ENCODE results near the gene BPIFB3. TPM values are rescaled to one million over a fixed set of nuclear protein-coding genes. Genes with fewer than 3 reads are reported as not detected.
A peak's percentile ranks its signal among the peaks of the same experiment; 100 is the strongest.

BPIFB3 gene
- total and polyA plus RNA-seq, 2 of the 13 experiments (the other 11 are each of a cell fraction or from before 2014, with no cell fraction given) = 0.09 TPM; not detected in 1

DNA sequence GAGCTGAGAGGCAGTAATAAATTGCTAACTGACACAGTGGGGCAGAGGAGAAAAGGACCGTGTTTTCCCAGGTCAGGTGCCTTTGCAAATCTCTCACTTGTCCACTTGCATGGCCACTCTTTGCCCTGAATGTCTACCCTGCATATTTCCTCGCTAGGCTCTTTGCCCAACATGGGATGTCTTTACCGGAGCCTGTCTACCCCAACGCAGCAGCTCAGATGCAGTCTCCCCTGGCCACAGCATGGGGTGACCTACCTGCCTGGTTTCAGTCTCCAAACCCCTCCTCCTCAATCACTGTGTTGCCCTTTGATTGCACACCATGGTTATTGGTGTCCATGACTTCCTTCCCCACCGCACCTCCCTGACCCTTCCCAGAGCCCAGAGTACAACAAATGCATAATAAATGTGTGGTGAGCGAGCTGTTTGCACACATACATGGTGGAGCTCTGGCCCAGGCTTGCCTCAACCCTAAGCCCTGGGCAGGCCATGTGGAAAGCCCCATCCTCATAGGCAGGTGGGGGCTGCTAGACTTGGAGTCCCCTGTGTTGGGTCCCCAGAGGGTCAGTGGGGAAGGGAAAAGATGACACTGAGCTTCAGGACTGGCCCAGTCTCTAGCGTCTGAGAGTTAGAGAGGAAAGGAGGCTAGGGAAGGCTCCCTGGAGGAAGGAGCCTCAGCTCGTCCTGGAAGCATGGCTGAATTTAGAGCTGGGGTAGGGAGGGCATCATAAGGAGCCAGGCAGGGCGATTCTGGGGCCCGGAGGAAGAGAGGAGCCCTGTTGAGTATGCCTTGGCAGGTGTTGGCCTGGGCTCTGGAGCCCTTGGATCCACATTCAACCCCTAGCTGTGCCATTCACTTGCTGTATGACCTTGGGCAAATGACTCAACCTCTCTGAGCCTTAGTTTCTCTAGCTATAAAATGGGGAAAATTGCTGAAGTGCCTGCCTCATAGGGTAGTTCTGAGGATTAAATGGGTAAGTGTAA, 26.6 kb upstream of the BPIFB3 start (continued):
- TF ChIP-seq, protein P1, sequence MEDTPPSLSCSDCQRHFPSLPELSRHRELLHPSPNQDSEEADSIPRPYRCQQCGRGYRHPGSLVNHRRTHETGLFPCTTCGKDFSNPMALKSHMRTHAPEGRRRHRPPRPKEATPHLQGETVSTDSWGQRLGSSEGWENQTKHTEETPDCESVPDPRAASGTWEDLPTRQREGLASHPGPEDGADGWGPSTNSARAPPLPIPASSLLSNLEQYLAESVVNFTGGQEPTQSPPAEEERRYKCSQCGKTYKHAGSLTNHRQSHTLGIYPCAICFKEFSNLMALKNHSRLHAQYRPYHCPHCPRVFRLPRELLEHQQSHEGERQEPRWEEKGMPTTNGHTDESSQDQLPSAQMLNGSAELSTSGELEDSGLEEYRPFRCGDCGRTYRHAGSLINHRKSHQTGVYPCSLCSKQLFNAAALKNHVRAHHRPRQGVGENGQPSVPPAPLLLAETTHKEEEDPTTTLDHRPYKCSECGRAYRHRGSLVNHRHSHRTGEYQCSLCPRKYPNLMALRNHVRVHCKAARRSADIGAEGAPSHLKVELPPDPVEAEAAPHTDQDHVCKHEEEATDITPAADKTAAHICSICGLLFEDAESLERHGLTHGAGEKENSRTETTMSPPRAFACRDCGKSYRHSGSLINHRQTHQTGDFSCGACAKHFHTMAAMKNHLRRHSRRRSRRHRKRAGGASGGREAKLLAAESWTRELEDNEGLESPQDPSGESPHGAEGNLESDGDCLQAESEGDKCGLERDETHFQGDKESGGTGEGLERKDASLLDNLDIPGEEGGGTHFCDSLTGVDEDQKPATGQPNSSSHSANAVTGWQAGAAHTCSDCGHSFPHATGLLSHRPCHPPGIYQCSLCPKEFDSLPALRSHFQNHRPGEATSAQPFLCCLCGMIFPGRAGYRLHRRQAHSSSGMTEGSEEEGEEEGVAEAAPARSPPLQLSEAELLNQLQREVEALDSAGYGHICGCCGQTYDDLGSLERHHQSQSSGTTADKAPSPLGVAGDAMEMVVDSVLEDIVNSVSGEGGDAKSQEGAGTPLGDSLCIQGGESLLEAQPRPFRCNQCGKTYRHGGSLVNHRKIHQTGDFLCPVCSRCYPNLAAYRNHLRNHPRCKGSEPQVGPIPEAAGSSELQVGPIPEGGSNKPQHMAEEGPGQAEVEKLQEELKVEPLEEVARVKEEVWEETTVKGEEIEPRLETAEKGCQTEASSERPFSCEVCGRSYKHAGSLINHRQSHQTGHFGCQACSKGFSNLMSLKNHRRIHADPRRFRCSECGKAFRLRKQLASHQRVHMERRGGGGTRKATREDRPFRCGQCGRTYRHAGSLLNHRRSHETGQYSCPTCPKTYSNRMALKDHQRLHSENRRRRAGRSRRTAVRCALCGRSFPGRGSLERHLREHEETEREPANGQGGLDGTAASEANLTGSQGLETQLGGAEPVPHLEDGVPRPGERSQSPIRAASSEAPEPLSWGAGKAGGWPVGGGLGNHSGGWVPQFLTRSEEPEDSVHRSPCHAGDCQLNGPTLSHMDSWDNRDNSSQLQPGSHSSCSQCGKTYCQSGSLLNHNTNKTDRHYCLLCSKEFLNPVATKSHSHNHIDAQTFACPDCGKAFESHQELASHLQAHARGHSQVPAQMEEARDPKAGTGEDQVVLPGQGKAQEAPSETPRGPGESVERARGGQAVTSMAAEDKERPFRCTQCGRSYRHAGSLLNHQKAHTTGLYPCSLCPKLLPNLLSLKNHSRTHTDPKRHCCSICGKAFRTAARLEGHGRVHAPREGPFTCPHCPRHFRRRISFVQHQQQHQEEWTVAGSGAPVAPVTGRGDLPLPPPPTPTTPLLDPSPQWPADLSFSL (CRISPR knock-in tag; IDR thresholded peaks at IDR 0.05) = 0 out of 2 replicates have a peak, but pooled peaks have one; percentile 30
- TF ChIP-seq ZNF260 (CRISPR knock-in tag; IDR thresholded peaks at IDR 0.05; ENCODE audit: borderline replicate concordance, low read depth) = no peak
- no peak for TF ChIP-seq EHMT2 (IDR thresholded peaks at IDR 0.05; ENCODE audit: borderline replicate concordance, low read depth, low read length)
- TF ChIP-seq PCBP1 (IDR thresholded peaks at IDR 0.05; ENCODE audit: borderline replicate concordance, low read depth, low read length) = no peak
- peak; percentile 41; the same call in 1 of the 2 replicates for TF ChIP-seq MYC (CRISPR knock-in tag; IDR thresholded peaks at IDR 0.05; ENCODE audit: borderline replicate concordance)
- TF ChIP-seq FOXC1 (CRISPR knock-in tag; IDR thresholded peaks at IDR 0.05; ENCODE audit: borderline replicate concordance) = peak; percentile 46; the same call in 1 of the 2 replicates
- peak; percentile 63; the same call in 1 of the 2 replicates for TF ChIP-seq BRD4 (CRISPR knock-in tag; IDR thresholded peaks at IDR 0.05)
- TF ChIP-seq ZNF468 (CRISPR knock-in tag; IDR thresholded peaks at IDR 0.05) = no peak
- TF ChIP-seq, protein P2, sequence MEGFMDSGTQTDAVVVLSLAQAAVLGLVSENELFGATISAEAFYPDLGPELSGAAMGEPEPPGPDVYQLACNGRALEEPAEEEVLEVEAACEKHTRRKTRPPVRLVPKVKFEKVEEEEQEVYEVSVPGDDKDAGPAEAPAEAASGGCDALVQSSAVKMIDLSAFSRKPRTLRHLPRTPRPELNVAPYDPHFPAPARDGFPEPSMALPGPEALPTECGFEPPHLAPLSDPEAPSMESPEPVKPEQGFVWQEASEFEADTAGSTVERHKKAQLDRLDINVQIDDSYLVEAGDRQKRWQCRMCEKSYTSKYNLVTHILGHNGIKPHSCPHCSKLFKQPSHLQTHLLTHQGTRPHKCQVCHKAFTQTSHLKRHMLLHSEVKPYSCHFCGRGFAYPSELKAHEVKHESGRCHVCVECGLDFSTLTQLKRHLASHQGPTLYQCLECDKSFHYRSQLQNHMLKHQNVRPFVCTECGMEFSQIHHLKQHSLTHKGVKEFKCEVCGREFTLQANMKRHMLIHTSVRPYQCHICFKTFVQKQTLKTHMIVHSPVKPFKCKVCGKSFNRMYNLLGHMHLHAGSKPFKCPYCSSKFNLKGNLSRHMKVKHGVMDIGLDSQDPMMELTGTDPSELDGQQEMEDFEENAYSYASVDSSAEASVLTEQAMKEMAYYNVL (CRISPR knock-in tag; IDR thresholded peaks at IDR 0.05; ENCODE audit: borderline replicate concordance) = no peak
- TF ChIP-seq HNRNPLL (IDR thresholded peaks at IDR 0.05; ENCODE audit: low read depth, low read length, poor library complexity, severe bottlenecking) = peak; percentile 11
- TF ChIP-seq HOXA7 (CRISPR knock-in tag; IDR thresholded peaks at IDR 0.05) = no peak
- TF ChIP-seq, protein P3, sequence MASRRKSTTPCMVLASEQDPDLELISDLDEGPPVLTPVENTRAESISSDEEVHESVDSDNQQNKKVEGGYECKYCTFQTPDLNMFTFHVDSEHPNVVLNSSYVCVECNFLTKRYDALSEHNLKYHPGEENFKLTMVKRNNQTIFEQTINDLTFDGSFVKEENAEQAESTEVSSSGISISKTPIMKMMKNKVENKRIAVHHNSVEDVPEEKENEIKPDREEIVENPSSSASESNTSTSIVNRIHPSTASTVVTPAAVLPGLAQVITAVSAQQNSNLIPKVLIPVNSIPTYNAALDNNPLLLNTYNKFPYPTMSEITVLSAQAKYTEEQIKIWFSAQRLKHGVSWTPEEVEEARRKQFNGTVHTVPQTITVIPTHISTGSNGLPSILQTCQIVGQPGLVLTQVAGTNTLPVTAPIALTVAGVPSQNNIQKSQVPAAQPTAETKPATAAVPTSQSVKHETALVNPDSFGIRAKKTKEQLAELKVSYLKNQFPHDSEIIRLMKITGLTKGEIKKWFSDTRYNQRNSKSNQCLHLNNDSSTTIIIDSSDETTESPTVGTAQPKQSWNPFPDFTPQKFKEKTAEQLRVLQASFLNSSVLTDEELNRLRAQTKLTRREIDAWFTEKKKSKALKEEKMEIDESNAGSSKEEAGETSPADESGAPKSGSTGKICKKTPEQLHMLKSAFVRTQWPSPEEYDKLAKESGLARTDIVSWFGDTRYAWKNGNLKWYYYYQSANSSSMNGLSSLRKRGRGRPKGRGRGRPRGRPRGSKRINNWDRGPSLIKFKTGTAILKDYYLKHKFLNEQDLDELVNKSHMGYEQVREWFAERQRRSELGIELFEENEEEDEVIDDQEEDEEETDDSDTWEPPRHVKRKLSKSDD (CRISPR knock-in tag; IDR thresholded peaks at IDR 0.05; ENCODE audit: low read depth) = peak; percentile 41; the same call in 1 of the 2 replicates
